ENCODE data around the gene GUCY1A1. TPM values are rescaled to one million over a fixed set of nuclear protein-coding genes. Genes with fewer than 3 reads are reported as not detected.

The GUCY1A1 gene
- total RNA-seq, 1 experiment from 2014 or later, result not detected

GRCh38 chr4:155766622-155767021 is 100.0 kb downstream of the GUCY1A1 start:
- BruUV-seq (replicated peaks), result no TSS peak

More at GRCh38 chr4:155766622-155767021, 100.0 kb downstream of the GUCY1A1 start:
- Histone ChIP-seq H3K4me2 (ENCODE audit: low read length) (no peak overlapping the region), H3K27me3 (ENCODE audit: insufficient read depth, low read length) (no peaks in the 10 kb centered on the region), H3K4me3 (replicated peaks in 1 of 2; ENCODE audit: low read depth in 1 of 2, low read length in 2 of 2) (no peak overlapping the region), H4K20me1 (ENCODE audit: insufficient read depth) (no peaks in the 10 kb centered on the region), H2AFZ (ENCODE audit: low read depth, low read length, poor library complexity, severe bottlenecking) (no peak overlapping the region), H3K36me3 (ENCODE audit: control insufficient read depth in 1 of 2, insufficient read depth in 2 of 2, low read length in 2 of 2) (no peaks in the 10 kb centered on the region), H3K4me1 (ENCODE audit: control insufficient read depth in 1 of 2, insufficient read depth in 2 of 2, low read length in 2 of 2) (no peaks in the 10 kb centered on the region), H3K9me2 (ENCODE audit: insufficient read depth) (no peaks in the 10 kb centered on the region), H3K9me3 (ENCODE audit: control insufficient read depth in 1 of 2, insufficient read depth in 1 of 2, low read depth in 1 of 2, low read length in 2 of 2) (no peaks in the 10 kb centered on the region), H3K27ac (ENCODE audit: low read depth, low read length) (no peak overlapping the region), H3K79me2 (ENCODE audit: insufficient read depth, low read length) (no peaks in the 10 kb centered on the region), H3K9ac (ENCODE audit: low read length) (no peak overlapping the region)
- ATAC-seq, result no peak
- TF ChIP-seq JUND (IDR thresholded peaks at IDR 0.05) (no peak), ZNF274 (IDR thresholded peaks at IDR 0.05; ENCODE audit: low read depth, low read length) (no peak), EZH2phosphoT487 (IDR thresholded peaks at IDR 0.05; ENCODE audit: borderline replicate concordance) (no peak), ZBTB33 (IDR thresholded peaks at IDR 0.05; ENCODE audit: extremely low read depth, insufficient replicate concordance, low read length) (no peak), CBX3 (IDR thresholded peaks at IDR 0.05; ENCODE audit: low read depth) (no peak), TCF7L2 (IDR thresholded peaks at IDR 0.05; ENCODE audit: borderline replicate concordance, extremely low read depth, insufficient read depth, insufficient read length) (no peak), SP1 (IDR thresholded peaks at IDR 0.05; ENCODE audit: low read depth) (no peak), REST (IDR thresholded peaks at IDR 0.05; ENCODE audit: low read depth) (no peak), CEBPB (IDR thresholded peaks at IDR 0.05; ENCODE audit: low read depth) (no peak), SIN3A (IDR thresholded peaks at IDR 0.05; ENCODE audit: low read depth) (no peak), POLR2AphosphoS5 (IDR thresholded peaks at IDR 0.05; ENCODE audit: low read depth, low read length) (no peak), SRF (IDR thresholded peaks at IDR 0.05; ENCODE audit: low read depth) (no peak), MAX (IDR thresholded peaks at IDR 0.05) (no peak), EZH2 (IDR thresholded peaks at IDR 0.05) (no peak), ZFX (IDR thresholded peaks at IDR 0.05) (no peak), RAD21 (IDR thresholded peaks at IDR 0.05; ENCODE audit: low read depth) (no peak), FOSL1 (IDR thresholded peaks at IDR 0.05; ENCODE audit: low read depth) (no peak), YY1 (IDR thresholded peaks at IDR 0.05; ENCODE audit: extremely low read depth, insufficient replicate concordance, low read depth, low read length) (no peak), EGR1 (IDR thresholded peaks at IDR 0.05; ENCODE audit: low read depth) (no peak)
- ChIA-PET POLR2A (no interaction called here), RAD21 (ENCODE audit: low non-redundant PET in 1 of 2, low total read pairs in 2 of 2, uncharacterized antibody in 2 of 2, unreplicated experiment in 2 of 2) (no interaction called here), CTCF (no interaction called here)
- intact Hi-C loops (cut with micrococcal nuclease), result no loop called here
- DNase-seq (ENCODE audit: low read depth, low spot score), result no peak

All from HCT116 (cell line).